Measurements from ENCODE around the gene LRP1B. TPM values are rescaled to one million over a fixed set of nuclear protein-coding genes. Genes with fewer than 3 reads are reported as not detected.
"Not testable (repeated sequence)": the region's sequence is repeated elsewhere in the genome, so short reads cannot be mapped to it uniquely, and the experiment has no call there.

The LRP1B gene
- total RNA-seq, 6 experiments from 2014 or later = 0.06 to 1.7 (median 0.15) TPM; not detected in 1

- TF ChIP-seq CTCF (IDR thresholded peaks at IDR 0.05) (no peak), POLR2A (IDR thresholded peaks at IDR 0.05) (no peak)
- WGBS (ENCODE audit: insufficient coverage, low coverage, low lambda C conversion rate, missing lambda C conversion rate) = 71% methylated on average over 3 of the region's 3 CpGs
- H3K36me3 ChIP-seq = no peaks in the 10 kb centered on the region
- ATAC-seq = no peak
- no peaks in the 10 kb centered on the region for H3K27me3 ChIP-seq
- DNase-seq = no peak
- no peak overlapping the region for H3K4me3 ChIP-seq
- no peaks in the 10 kb centered on the region for H3K4me1 ChIP-seq
- no peak overlapping the region for H3K27ac ChIP-seq
- no peaks in the 10 kb centered on the region for H3K9me3 ChIP-seq
- intact Hi-C loops (cut with DNase I) = no loop called here
Observed at GRCh38 chr2:140454717-140455116, 1676.1 kb downstream of the LRP1B start.

DNA sequence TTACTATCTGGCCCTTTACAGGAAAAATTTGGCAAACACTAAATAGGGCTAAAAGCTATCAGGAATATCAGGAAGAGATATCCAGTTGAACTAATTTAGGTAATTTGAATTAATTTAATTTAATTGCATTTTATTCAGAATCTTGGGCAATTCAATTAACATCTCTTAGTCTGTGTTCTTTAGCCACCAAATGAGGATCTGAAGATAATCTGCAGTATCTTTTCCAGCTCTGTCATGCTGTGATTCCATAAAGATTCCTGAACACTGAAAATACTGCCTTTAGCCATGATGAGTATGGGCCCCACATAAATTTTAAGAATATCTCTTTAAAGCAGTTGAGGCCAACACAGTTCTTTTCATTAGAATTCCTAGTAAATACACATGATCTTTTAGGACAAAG, 1679.5 kb downstream of the LRP1B start:
- Histone ChIP-seq H3K4me3 (no peak overlapping the region), H3K27me3 (no peaks in the 10 kb centered on the region), H3K9me3 (no peaks in the 10 kb centered on the region), H3K27ac (no peak overlapping the region), H3K36me3 (no peaks in the 10 kb centered on the region), H3K4me1 (no peaks in the 10 kb centered on the region)
- TF ChIP-seq CTCF (IDR thresholded peaks at IDR 0.05) (no peak), POLR2A (IDR thresholded peaks at IDR 0.05) (no peak)
- ATAC-seq (no peak), DNase-seq (no peak)
- intact Hi-C loops (cut with DNase I) = no loop called here

- no peak overlapping the region for H3K4me3 ChIP-seq
Observed at GRCh38 chr2:140442319-140442718, 1688.5 kb downstream of the LRP1B start.

GRCh38 chr2:140440815-140441214, 1690.0 kb downstream of the LRP1B start:
- Histone ChIP-seq H3K4me3 (no peak overlapping the region), H3K36me3 (no peaks in the 10 kb centered on the region), H3K9me3 (no peaks in the 10 kb centered on the region), H3K4me1 (no peaks in the 10 kb centered on the region), H3K27me3 (no peaks in the 10 kb centered on the region), H3K27ac (no peak overlapping the region)
- WGBS (ENCODE audit: insufficient coverage, low coverage, low lambda C conversion rate, missing lambda C conversion rate) = 21% methylated on average over 2 of the region's 2 CpGs
- TF ChIP-seq CTCF (IDR thresholded peaks at IDR 0.05) = no peak
- TF ChIP-seq POLR2A (IDR thresholded peaks at IDR 0.05) = no peak
- ATAC-seq = no peak
- no peak for DNase-seq
- intact Hi-C loops (cut with DNase I) = no loop called here

More at GRCh38 chr2:140442319-140442718, 1688.5 kb downstream of the LRP1B start:
- Histone ChIP-seq H3K27ac (no peak overlapping the region), H3K4me1 (no peaks in the 10 kb centered on the region), H3K9me3 (no peaks in the 10 kb centered on the region), H3K36me3 (no peaks in the 10 kb centered on the region), H3K27me3 (no peaks in the 10 kb centered on the region)
- 36% methylated on average over 7 of the region's 7 CpGs for WGBS (ENCODE audit: insufficient coverage, low coverage, low lambda C conversion rate, missing lambda C conversion rate)
- intact Hi-C loops (cut with DNase I) = no loop called here
- DNase-seq (no peak), ATAC-seq (no peak)
- TF ChIP-seq CTCF (IDR thresholded peaks at IDR 0.05) (no peak), POLR2A (IDR thresholded peaks at IDR 0.05) (no peak)

GRCh38 chr2:140436936-140437335, 1693.9 kb downstream of the LRP1B start:
- Histone ChIP-seq H3K4me1 (no peaks in the 10 kb centered on the region), H3K9me3 (no peaks in the 10 kb centered on the region), H3K4me3 (no peak overlapping the region), H3K36me3 (no peaks in the 10 kb centered on the region), H3K27me3 (no peaks in the 10 kb centered on the region), H3K27ac (no peak overlapping the region)
- ATAC-seq = no peak
- 60% methylated on average over 5 of the region's 5 CpGs for WGBS (ENCODE audit: insufficient coverage, low coverage, low lambda C conversion rate, missing lambda C conversion rate)
- TF ChIP-seq CTCF (IDR thresholded peaks at IDR 0.05) (no peak), POLR2A (IDR thresholded peaks at IDR 0.05) (no peak)
- no peak for DNase-seq
- intact Hi-C loops (cut with DNase I) = no loop called here

DNA sequence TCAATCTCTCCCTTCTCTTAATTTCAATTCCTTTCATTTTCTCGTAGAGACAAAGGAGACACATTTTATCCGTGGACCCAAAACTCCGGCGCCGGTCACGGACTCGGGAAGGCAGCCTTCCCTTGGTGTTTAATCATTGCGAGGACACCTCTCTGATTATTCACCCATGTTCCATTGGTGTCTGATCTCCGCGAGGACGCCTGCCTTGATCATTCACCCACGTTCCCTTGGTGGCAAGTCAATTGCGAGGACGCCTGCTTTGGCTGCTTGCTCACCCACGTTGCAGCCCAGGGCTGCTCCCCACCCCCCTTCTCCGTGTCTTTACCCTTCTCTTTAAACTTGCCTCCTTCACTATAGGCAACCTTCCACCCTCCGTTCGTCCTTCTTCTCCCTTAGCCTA, 1703.8 kb downstream of the LRP1B start:
- H3K4me1 ChIP-seq; H3K27me3 ChIP-seq; intact Hi-C loops (cut with DNase I); DNase-seq; H3K9me3 ChIP-seq; H3K27ac ChIP-seq; H3K4me3 ChIP-seq; ATAC-seq; H3K36me3 ChIP-seq: not testable (repeated sequence)
- WGBS (ENCODE audit: insufficient coverage, low coverage, low lambda C conversion rate, missing lambda C conversion rate) = 85% methylated on average over 15 of the region's 18 CpGs

Measured in right lobe of liver (tissue), 6 donors.